ENCODE measurements around the gene C4A. TPM values are rescaled to one million over a fixed set of nuclear protein-coding genes. Genes with fewer than 3 reads are reported as not detected.
"Not testable (repeated sequence)": the region's sequence is repeated elsewhere in the genome, so short reads cannot be mapped to it uniquely, and the experiment has no call there.

The C4A gene
- total RNA-seq: 31.4 TPM

DNA sequence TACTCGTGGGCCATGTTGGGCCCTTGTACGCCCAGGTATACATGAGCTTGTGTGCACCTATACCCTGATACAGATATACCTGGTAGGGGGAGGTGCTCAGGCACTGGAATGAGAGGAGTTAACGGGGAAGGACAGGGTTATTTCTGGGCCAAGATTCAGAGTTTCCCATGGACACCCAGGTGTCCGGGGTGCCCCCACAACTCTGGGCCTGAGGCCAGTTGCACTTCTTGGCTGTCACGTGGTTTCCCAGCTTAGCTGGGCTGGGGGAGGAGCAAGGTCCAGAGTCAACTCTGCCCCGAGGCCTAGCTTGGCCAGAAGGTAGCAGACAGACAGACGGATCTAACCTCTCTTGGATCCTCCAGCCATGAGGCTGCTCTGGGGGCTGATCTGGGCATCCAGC, at the start of gene C4A:
Gene C4A, plus strand, starts transcription at position 314 of the 400 bp plus-strand sequence. Its CDS starts 51 bp downstream, at position 365.
- H3K4me1 ChIP-seq; H3K27ac ChIP-seq; DNase-seq (ENCODE audit: extremely low spot score in 2 of 2); H3K27me3 ChIP-seq; H3K9me3 ChIP-seq; H3K36me3 ChIP-seq; intact Hi-C loops (cut with DNase I); H3K4me3 ChIP-seq: not testable (repeated sequence)

GRCh38 chr6:31932137-31932536, 49.7 kb upstream of the C4A start:
- H3K4me3 ChIP-seq; H3K27ac ChIP-seq; H3K27me3 ChIP-seq; H3K9me3 ChIP-seq; H3K4me1 ChIP-seq; DNase-seq (ENCODE audit: extremely low spot score in 2 of 2); H3K36me3 ChIP-seq; intact Hi-C loops (cut with DNase I): not testable (repeated sequence)

DNA sequence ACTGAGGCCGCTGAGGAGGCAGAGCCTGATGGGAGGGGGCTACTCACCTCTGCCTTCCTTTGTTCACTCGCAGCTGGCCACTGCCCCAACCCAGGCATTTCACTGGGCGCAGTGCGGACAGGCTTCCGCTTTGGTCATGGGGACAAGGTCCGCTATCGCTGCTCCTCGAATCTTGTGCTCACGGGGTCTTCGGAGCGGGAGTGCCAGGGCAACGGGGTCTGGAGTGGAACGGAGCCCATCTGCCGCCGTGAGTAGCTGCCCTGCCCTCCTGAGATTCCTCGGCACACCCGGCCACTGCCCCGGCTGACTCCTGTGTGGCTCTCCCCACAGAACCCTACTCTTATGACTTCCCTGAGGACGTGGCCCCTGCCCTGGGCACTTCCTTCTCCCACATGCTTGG, 48.3 kb upstream of the C4A start:
- no peak for DNase-seq (ENCODE audit: extremely low spot score in 2 of 2)
- H3K9me3 ChIP-seq: no peaks in the 10 kb centered on the region
- no peaks in the 10 kb centered on the region for H3K27me3 ChIP-seq
- no peaks in the 10 kb centered on the region for H3K4me1 ChIP-seq
- no peaks in the 10 kb centered on the region for H3K36me3 ChIP-seq
- H3K27ac ChIP-seq: no peak overlapping the region
- intact Hi-C loops (cut with DNase I): no loop called here
- TF ChIP-seq, protein P1, sequence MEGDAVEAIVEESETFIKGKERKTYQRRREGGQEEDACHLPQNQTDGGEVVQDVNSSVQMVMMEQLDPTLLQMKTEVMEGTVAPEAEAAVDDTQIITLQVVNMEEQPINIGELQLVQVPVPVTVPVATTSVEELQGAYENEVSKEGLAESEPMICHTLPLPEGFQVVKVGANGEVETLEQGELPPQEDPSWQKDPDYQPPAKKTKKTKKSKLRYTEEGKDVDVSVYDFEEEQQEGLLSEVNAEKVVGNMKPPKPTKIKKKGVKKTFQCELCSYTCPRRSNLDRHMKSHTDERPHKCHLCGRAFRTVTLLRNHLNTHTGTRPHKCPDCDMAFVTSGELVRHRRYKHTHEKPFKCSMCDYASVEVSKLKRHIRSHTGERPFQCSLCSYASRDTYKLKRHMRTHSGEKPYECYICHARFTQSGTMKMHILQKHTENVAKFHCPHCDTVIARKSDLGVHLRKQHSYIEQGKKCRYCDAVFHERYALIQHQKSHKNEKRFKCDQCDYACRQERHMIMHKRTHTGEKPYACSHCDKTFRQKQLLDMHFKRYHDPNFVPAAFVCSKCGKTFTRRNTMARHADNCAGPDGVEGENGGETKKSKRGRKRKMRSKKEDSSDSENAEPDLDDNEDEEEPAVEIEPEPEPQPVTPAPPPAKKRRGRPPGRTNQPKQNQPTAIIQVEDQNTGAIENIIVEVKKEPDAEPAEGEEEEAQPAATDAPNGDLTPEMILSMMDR (IDR thresholded peaks at IDR 0.05): no peak
- TF ChIP-seq POLR2AphosphoS5 (IDR thresholded peaks at IDR 0.05; ENCODE audit: insufficient read depth in 1 of 2, low read depth in 1 of 2) (no peak), POLR2A (IDR thresholded peaks at IDR 0.05) (no peak)
- H3K4me3 ChIP-seq: no peak overlapping the region

- Histone ChIP-seq H3K4me3 (no peak overlapping the region), H3K4me1 (no peaks in the 10 kb centered on the region), H3K36me3 (no peaks in the 10 kb centered on the region), H3K9me3 (no peaks in the 10 kb centered on the region), H3K27ac (no peak overlapping the region), H3K27me3 (no peaks in the 10 kb centered on the region)
- TF ChIP-seq POLR2AphosphoS5 (IDR thresholded peaks at IDR 0.05; ENCODE audit: insufficient read depth in 1 of 2, low read depth in 1 of 2) (no peak), POLR2A (IDR thresholded peaks at IDR 0.05) (no peak)
- TF ChIP-seq, protein P1 (IDR thresholded peaks at IDR 0.05): no peak
- intact Hi-C loops (cut with DNase I): no loop called here
- no peak for DNase-seq (ENCODE audit: extremely low spot score in 2 of 2)
Measured at GRCh38 chr6:31935021-31935420, 46.8 kb upstream of the C4A start.

GRCh38 chr6:31935823-31936222, 46.0 kb upstream of the C4A start:
- DNase-seq (ENCODE audit: extremely low spot score in 2 of 2): no peak
- no peaks in the 10 kb centered on the region for H3K4me1 ChIP-seq
- no peak overlapping the region for H3K4me3 ChIP-seq
- TF ChIP-seq, protein P1 (IDR thresholded peaks at IDR 0.05): no peak
- TF ChIP-seq POLR2A (IDR thresholded peaks at IDR 0.05): no peak
- no peak for TF ChIP-seq POLR2AphosphoS5 (IDR thresholded peaks at IDR 0.05; ENCODE audit: insufficient read depth in 1 of 2, low read depth in 1 of 2)
- no peak overlapping the region for H3K27ac ChIP-seq
- H3K36me3 ChIP-seq: no peaks in the 10 kb centered on the region
- no peaks in the 10 kb centered on the region for H3K27me3 ChIP-seq
- intact Hi-C loops (cut with DNase I): no loop called here
- no peaks in the 10 kb centered on the region for H3K9me3 ChIP-seq

DNA sequence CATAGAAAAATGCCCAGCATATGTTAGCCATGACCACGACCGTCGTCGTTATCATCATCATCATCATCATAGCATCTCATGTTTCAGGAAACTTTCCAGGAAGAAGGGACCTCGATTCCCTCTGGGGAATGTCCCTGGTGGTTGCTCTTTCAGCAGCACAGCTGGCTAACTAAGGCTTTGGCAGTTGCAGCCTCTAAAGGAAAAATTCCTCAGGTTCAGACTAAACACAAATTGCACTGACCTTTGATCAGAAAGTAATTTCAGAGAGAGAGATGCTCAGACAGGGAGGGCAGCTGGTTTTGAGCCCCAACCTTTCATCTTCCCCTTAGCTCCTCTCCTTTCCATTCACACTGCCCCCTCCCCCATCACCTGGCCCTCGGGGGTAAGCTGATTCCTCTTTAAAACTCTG, 41.6 kb upstream of the C4A start:
- no peak overlapping the region for H3K4me3 ChIP-seq
- no peaks in the 10 kb centered on the region for H3K27me3 ChIP-seq
- TF ChIP-seq, protein P1 (IDR thresholded peaks at IDR 0.05): no peak
- TF ChIP-seq POLR2AphosphoS5 (IDR thresholded peaks at IDR 0.05; ENCODE audit: insufficient read depth in 1 of 2, low read depth in 1 of 2) (no peak), POLR2A (IDR thresholded peaks at IDR 0.05) (no peak)
- H3K9me3 ChIP-seq: no peaks in the 10 kb centered on the region
- H3K27ac ChIP-seq: no peak overlapping the region
- H3K36me3 ChIP-seq: no peaks in the 10 kb centered on the region
- intact Hi-C loops (cut with DNase I): no loop called here
- peaks cover 7% of the 10 kb centered on the region for H3K4me1 ChIP-seq
- no peak for DNase-seq (ENCODE audit: extremely low spot score in 2 of 2)
